ENCODE results near the gene CRLF1.

CRLF1 gene, protein sequence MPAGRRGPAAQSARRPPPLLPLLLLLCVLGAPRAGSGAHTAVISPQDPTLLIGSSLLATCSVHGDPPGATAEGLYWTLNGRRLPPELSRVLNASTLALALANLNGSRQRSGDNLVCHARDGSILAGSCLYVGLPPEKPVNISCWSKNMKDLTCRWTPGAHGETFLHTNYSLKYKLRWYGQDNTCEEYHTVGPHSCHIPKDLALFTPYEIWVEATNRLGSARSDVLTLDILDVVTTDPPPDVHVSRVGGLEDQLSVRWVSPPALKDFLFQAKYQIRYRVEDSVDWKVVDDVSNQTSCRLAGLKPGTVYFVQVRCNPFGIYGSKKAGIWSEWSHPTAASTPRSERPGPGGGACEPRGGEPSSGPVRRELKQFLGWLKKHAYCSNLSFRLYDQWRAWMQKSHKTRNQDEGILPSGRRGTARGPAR

DNA sequence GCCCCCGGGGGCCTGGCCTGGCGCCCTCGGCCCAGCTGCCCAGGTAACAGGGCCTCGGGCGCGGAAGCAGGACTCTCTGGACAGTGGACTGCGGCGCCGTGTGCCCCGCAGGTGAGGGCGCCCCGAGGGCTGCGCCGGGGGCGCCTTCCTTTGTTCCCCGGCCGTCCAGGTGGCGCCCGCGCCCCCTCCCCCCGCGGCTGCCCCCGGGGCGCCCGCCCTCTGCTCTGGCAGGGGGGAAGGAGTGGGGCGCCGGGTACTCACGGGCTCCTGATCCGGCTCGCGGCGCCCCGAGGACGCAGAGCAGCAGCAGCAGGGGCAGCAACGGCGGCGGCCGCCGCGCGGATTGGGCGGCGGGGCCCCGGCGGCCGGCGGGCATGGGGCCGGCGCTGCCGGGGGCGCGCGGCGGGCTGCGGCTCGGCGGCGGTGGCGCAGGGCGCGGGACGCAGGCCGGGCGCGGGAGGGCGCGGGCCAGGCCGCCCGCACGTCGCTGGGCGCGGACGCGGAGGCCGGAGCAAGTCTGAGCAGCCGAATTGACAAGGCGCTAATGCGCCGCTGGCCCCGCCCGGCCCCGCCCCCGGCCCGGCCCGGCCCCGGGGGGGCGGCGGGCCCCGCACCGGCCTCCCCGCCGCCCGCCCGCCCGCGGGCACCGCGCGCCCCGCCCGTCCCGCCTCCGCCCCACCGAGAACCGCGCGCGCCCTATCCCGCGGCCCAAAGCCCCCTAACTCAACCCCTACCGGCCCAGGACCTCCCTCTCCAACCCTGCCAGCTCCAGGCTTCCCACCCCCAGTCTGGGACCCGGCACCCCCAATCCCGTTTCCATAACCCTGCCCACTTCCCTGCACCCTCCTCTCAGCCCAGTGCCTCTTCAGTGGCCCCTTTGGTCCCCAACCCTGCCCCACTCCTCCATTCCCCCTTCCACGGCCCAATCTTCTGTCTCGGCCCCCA lies at the start of gene CRLF1:
CRLF1 (minus strand) TSS at position 519 of the 945 bp plus-strand sequence; CDS start at position 376, 143 bp downstream.
- no peak for DNase-seq (ENCODE audit: low read depth)

DNA sequence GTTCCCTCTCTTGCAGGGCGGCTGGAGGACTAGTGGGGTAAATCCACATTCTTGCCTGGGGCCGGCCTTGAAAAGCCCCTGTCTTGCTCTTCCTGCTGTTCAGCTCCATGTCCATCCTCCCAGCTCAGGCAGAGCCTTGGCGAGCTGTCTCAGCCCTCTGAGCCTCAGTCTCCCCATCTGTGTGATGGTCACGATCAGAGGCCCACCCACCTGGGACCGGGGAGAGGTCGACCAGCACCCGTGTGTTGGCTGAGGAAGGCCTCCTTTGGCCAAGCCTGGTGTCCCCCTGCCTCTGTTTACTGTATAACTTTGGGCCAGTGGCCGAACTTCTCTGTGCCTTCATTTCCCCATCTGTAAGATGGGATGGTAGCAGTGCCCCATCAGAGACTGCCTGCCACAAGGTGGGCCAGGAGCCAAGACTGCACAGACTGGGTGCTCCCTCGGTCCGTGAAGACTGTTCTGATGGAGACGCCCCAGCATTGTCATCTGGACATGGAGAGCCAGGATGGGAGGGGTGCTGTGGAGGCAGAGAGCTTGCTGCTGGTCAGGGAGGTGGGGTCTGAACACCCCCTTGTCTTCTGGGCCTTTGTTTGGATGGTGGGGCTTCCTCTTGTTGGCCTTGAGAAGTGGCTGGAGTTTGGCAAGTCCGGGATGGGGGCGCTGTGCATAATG lies 48.7 kb upstream of the CRLF1 start:
- no peak for DNase-seq (ENCODE audit: low read depth)

DNA sequence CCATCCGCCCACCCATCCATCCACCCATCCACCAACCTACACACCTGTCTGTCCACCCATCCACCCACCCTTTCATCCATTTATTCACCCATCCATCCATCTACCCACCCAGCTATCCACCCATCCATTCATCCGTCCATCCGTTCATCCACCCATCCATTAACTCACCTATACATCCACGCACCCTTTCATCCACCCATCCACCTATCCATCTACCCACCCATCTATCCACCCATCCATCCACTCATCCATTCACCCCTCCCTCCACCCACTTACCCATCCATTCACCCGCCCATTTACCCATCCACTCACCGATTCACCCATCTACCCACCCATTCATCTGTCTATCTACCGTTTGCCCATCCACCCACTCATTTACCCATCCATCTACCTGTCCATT lies 47.9 kb upstream of the CRLF1 start:
- no peak for DNase-seq (ENCODE audit: low read depth)

DNA sequence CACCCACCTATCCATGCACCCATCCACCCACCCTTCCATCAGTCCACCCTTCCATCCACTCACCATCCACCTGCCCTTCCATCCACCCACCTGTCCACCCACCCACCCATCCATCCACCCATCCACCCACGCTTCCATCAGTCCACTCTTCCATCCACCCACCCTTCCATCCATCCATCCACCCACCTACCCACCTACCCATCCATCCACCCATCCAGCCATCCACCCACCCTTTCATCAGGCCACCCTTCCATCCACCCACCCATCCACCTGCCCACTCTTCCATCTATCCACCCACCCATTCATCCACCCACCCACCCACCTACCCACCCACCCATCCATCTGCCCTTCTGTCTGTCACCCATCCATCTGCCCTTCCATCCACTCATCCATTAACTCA lies 47.3 kb upstream of the CRLF1 start:
- no peak for DNase-seq (ENCODE audit: low read depth)

DNA sequence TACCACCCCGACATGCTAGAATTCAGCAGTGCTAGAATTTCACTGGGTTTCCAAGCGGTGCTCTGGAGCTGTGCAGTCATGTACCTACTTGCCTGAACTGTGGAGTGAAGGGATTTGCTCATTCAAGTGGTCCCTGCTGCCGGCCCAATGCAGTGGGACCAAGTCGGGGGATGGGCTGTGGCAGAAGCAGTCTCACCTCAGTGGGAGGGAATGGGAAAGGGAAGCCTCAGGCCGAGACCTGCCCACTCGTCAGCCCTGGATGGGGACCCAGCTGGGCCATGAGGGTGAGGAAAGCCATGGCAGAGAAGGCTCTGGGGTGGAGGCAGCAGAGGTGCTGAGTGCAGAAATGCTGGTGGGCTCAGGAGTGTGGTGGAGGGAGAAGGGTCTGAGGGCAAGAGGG lies 45.1 kb upstream of the CRLF1 start:
- no peak for DNase-seq (ENCODE audit: low read depth)

DNA sequence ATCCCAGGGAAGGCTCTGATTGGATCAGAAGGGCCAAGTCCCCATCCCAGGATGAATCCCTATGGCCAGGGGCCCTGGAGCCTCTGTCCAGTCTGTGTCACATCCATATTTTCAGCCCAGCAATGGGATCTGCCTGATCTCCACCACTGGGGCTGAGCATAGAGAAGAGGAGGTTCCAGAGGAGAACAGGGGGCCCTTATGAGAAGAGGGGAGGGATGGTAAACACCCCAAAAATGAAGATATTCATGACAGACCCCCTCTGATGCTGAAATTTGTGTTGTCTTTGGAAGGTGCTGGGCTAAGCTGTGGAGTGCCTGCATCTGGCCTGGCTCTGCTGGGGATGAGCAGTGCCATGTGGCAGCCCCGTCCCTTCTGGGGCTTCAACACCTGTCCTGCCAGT lies 44.7 kb upstream of the CRLF1 start:
- no peak for DNase-seq (ENCODE audit: low read depth)

DNA sequence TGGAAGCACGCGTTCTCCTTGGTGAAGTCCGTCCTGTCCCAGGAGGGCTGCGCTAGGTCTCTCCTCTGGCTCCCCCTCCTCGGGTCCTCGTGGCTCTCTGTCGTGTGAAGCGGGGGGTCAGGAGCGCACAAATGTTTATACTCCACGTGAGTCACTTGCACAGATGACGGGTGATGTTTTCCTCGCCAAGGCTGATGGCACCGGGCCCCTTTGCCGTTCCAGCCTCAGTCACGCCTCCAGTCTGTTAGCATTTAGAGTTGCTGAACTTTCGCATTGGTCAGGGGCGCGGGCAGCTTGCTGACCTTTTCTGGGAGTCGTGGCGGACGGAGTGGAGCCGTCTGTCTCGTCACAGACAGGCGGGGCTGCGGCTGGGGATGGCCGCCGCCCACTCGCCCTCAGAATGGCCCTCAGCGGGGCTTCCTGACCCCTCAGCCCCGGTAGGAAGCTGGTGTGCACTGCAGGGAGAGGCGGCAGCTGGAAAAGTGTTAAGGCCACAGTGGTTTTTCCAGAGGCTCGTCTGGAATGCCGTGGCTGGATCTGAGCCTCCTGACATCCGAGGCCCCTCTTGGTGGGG lies 44.0 kb upstream of the CRLF1 start:
- peak; percentile 47 for DNase-seq (ENCODE audit: low read depth)

DNA sequence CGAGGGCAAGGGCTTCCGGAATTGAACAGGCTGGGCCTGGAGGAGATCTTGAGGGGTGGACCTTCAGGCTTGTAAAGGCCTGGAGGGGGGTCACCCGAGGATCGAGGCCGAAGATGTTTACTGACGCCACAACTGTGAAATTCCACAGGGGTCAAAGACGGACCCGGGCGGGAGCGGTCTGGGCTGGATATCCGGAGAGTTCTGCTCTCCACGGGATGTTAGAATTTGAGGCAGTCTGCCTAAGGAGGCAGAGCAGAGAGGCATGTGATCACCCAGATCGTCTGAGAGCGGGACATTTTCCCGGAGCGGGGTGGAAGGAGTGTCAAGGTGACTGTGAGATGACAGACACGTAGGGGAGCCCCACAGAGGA lies 43.4 kb upstream of the CRLF1 start:
- DNase-seq (ENCODE audit: low read depth), result no peak

DNA sequence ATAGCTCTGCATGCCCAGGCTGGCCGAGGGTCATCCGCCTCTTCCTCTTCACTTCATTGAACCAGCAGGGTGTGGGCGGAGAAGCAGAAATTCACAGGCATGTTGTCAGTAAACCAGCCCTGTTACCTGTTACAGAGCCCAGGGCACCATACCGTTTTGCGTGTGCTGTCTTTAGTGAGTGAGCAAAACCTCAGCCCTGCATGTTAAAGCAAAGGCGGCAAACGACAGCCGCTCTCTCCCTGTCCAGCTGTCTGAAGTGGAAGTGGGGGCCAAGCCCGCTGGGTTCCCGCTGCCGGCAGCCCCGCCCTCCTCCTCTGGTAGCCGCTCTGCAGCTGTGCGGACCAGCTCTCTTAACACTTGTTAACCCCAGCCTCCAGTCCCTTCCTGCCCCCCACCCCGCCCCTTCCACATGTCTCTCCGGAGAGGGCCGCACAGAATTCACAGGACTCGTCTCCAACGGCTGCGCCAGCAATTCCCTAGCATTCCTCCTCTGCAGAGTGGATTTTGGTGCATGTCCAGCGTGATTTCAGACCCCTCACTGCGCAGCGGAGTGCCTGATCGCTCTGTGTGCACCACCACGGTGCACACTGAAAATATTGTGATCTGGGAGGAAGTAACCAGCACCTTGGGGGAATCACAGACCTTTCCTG lies 42.9 kb upstream of the CRLF1 start:
- no peak for DNase-seq (ENCODE audit: low read depth)

DNA sequence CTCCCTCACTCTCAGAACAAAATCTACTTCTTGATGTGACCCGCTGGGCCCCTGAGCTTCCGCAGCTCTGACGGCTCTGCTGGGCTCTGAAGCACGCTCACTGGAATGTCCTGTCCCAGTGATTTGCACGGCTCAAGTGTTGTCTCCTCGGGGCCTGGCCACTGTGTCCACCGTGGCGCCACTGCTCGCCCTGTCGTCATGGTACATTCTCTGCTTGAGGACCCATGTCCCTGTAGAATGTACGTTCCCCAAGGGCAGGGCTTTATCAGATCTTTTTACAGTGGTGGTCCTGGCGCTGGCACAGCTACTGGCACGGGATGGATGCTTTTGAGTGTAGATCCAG lies 42.3 kb upstream of the CRLF1 start:
- DNase-seq (ENCODE audit: low read depth), result no peak

DNA sequence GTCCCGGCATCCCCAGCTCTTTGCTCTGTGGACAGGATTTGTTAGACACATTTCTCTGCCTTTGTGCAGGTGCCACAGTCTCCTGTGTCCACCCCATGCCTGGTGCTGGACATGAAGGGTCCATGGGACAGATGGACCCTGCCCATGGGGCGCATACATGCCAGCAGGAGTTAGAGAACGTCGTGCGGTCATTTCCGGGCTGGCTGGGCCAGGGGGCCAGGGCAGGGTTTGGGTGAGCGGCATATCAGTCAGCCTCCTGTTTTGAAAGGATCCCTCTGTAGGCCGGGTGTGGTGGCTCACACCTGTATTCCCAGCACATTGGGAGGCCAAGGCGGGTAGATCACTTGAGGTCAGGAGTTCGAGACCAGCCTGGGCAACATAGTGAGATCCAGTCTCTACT lies 41.2 kb upstream of the CRLF1 start:
- DNase-seq (ENCODE audit: low read depth), result no peak

DNA sequence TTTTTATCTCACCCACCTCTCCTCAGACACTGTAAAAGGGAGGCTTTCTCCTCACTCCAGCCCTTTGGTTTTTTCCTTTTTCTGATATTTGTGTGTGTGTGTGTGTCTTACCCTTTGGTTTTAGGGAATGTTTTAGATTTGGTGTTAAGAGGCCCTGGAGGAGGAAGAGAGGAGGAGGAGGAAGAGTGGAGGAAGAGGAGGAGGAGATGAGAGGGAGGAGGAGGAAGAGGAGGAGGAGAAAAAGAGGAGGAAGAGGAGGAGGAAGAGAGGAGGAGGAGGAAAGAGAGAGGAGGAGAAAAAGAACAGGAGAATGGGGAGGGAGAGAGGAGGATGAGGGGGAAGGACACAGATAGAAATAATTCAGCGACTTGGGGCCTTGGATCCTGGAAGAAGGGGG lies 40.8 kb upstream of the CRLF1 start:
- DNase-seq (ENCODE audit: low read depth), result no peak

DNA sequence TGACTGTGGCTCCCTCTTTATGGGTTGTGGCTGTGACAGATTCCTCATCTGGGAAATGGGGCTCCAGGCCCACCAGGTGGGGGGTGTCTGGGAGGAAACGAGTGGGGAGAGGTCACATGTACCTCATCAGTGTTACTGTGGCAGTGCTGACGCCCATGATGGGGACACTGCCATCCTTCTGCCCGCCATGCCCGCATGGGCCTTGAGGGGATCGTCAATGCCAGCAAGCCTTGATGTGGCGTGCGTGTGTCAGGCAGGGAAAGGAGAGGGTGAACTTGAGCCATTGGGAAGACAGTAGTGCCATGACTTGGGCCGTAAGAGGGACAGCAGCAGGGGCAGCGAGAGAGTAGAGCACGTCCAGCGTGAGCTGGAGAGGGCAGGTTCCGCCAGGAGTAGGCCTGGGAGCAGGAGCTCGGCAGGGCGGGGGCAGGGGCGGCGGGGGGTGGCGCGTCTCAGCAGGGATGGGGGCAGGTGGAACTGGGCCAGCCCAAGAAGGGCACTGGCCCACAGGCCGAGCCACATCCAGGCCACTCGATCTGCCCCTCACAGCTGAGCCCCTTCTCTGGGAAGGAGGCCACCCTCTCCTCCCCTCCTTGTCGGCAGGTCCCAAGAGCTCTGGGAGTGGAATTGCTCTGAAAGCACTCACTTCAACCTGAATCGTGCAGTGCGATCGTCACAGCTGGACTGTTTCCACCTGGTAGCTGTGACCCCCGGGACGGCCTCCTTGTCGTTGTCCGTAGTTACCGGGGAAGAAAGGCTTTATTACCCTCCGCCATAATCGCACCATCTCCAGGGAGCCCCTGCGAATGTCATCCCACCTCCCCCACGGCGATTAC lies 40.2 kb upstream of the CRLF1 start:
- no peak for DNase-seq (ENCODE audit: low read depth)

DNA sequence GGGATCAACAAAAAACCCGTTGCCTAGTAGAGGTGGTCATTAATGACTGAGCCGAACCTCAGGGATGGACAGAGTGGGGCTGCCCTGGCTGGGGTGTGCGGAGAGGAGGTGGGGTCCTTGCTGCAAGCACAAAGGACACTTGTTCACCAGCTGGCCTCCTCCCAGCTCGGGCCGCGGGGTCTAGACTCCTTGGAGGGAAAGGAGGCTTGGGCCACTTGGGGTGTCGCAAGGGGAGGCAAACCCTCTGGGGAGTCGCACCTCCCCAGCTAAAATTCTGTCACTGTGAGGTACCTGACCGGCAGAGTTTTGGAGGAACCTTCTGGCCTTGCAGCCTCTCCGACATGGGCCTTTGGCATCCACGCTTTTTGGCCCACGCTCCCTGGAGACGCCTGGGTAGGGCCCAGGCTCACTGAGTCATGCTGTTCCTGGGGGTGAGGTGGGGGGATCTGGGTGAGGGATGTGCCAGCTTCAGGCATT lies 38.5 kb upstream of the CRLF1 start:
- no peak for DNase-seq (ENCODE audit: low read depth)

DNA sequence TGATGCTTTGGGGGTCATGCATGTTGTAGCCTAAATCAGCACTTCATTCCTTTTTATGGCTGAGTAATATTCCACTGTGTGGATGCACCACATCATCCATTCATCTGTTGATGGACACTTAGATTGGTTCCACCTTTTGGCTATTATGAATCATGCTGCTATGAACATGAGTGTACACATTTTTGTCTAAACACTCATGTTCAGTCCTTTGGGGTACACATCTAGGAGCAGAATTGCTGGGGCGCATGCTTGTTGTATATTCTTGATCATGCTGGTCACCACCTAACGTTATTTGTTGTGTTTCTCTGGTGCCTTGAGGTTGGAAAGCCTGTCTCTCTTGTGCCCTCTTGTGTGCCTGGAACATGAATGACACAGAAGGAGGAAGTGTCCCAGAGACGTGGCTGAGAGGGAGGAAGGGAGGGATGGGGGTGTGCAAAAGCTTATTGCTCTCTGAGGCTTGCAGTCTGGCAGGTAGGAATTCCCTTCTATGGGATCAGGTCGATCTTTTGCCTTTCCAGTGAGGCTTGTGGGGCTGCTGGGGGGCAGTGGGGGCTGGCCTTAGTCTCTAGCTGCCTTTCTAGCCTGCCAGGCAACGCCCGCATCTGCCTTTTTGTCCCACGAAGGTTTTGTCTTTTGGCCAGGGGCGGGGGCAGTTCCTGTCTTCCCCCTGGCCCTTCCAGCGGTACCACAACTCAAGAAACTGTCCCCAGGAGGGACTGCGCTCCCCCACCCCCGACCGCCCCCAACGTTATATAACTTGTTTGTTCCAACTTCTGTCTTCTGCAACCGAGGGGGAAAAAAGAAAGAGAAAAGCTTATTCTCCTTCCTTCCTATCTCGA lies 37.8 kb upstream of the CRLF1 start:
- no peak for DNase-seq (ENCODE audit: low read depth)

DNA sequence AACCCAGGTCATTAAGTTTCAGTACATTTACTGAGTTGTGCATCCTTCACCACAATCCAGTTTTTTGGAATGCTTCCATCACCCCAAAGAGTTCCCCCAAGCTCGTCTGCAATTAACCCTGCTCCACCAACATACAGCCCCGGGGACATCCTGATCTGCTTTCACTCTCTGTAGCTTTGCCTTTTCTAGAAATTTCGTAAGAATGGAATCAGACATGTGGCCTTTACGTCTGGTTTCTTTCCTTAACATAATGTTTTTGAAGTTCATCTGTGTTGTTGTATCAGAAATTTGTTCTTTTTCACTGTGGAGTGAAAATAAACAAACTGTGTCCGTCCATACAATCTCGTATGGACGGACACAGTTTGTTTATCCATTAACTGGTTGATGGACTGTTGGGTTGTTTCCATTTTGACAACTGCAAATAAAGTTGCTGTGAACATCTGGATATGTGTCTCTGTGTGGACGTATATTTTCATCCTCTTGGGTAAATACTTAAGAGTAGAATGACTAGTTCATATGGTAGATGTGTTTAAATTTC lies 33.2 kb upstream of the CRLF1 start:
- DNase-seq (ENCODE audit: low read depth), result peak; percentile 32

DNA sequence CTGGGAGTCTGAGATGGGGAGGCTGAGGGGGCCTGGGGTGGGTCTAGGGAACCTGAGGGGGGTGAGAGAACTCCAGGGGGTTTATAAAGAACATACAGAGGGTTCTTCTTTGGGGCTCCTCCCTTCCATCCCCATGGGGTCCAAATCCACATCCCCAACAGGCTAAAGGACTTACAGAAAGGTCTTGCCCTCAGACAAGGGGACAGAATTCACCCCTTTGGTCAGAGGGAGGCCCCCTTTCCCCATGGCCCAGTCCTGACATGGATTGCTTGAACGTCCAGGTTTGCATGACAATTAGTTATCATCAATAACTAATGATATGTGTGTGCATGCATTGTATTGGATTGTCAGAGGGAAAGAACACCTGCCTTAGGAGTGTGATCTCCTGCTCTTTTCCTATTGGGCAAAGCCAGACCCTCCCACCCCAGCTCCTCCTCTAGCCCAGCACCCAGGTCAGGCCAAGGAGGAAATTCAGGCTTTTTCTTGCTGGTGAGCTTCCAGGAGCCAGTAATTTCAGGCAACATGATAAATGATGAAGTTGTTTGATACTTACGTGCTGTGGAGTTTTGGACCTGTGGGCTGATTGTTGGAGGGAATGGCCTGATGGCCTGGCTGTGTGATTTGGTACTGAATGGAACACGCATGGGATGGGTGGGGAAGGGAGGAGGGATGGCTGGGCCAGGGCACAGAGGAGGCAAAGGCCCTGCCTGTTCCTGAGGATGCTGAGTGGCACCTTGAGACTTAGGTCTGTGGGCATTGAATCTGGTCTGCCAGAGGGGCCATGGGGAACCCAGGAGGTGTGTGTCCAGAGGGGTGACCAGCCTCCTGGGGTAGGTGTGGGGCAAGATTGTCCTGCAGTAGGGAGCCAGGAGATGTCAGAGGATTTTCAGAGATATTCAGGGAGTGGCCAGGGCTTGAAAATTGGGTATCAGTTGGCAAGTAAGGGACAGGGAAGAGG lies 31.4 kb upstream of the CRLF1 start:
- no peak for DNase-seq (ENCODE audit: low read depth)

DNA sequence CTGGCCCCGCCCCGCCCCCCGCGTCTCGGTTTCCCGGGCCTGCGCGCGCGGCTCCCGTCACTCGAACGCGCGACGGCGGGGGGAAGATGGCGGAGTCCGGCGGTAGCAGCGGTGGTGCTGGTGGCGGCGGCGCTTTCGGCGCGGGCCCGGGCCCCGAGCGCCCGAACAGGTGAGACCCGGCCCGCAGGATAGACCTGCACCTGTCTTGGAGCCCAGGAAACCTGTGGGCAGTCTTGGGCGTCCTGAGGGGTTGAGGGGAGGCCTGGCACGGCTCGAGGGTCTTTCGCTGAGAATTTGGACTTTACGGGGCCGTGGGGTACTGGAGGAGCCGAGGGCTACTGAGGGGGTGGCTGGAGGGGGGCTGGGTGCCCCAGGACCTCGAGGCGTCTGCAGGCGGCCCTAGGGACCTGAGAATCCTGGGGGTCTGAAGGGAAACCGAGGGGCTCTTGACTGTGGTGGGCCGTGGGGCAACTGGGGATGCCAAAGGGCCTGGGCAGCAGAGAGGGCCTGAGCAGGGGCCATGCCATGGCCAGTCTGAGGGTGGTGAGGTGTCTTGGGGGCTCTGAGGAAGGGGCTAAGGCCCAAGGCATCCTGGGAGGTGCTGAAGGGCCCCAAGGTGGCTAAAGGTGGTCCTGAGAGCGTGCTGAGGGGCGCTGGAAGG lies 30.5 kb upstream of the CRLF1 start, which contains the start of gene KLHL26:
KLHL26 (plus strand) TSS at position 60 of the 661 bp plus-strand sequence; CDS start at position 87, 27 bp downstream.
- no peak for DNase-seq (ENCODE audit: low read depth)
